HG02938 (cell line): Measurements from ENCODE around the gene ELMO1.
A peak's percentile ranks its signal among the peaks of the same experiment; 100 is the strongest.
"Not testable (repeated sequence)": the region's sequence is repeated elsewhere in the genome, so short reads cannot be mapped to it uniquely, and the experiment has no call there.

Experiments
- ATAC-seq: cut with Tn5 transposase; IDR thresholded peaks from one replicate; pipeline ENCODE4 v1.9.1; 2021; ENCODE audit warnings: mild to moderate bottlenecking, moderate library complexity; ENCODE audit not compliant: unreplicated experiment

Gene ELMO1

GRCh38 chr7:37151741-37152413 lies 296.8 kb downstream of the ELMO1 start:
- ATAC-seq = no peak

- ATAC-seq = no peak
Observed at GRCh38 chr7:37150856-37151255, 297.8 kb downstream of the ELMO1 start.

DNA sequence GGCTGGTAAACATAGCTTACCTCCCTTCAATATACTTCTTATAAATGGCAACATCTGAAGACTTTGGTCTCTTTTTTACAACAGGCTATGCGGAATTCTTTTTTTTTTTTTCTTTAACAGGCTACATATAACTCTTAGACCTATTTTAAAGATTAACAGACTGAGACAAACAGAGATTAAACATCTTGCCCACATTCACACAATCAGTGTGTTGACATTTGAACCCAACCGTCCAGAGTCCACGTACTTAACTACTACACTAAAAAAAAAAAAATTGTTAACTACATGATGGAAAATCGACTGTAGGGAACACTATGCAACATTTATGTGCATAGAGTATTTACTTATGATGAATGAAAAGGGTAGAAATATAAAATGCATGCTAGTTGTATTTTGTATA lies 298.5 kb downstream of the ELMO1 start:
- ATAC-seq = no peak

- ATAC-seq = no peak
Observed at GRCh38 chr7:37149773-37150124, 298.9 kb downstream of the ELMO1 start.

DNA sequence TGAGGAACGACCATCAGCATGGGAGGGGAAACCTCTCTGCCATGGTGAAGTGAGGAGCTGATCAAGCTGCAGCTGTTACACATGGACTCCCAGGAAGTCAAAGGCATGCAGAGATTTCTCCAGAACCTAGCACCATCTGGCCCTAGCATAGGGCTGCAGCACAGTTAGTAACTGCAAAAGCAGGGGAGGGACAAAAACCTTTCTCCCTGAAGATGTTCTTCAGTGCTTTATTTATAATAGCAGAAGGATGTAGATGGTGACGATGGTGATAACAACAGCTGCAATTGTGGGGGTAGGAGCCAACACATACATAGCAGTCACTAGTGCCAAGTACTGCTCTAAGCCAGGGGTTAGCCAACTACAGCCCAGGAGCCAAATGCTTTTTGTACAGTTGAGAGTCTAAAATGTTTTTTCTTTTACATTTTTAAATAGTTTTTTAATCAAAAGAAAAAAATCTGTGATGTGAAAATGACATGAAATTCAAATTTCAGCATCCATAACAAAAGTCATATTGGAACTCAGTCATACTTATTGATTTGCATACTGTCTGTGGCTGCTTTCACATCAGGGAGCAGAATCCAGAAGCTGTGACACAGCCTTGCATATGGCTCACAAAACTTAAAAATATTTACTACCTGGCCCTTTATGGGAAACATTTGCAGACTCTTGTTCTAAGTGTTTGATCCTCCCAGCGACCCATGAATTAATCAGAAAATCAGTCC lies 299.5 kb downstream of the ELMO1 start:
- peak; percentile 76 for ATAC-seq

DNA sequence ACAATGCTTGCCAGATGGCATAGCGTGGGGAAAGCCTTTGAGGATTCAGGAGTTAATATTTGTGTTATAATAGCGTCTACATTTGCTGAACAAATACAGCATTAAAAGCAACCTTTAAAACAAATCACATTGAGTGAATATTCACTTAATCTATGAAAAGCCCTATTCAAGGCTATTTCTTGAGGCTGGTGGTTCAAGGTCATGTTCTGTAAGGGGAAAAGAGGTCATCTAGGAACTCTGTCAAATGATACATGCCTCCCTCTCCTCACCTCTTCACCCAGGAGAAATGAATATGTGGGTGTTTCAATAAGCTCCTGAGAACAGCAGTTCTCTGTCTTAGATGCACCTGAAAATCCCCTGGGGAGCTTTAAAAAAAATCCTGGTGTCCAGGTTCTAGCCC lies 303.0 kb downstream of the ELMO1 start:
- ATAC-seq = no peak

DNA sequence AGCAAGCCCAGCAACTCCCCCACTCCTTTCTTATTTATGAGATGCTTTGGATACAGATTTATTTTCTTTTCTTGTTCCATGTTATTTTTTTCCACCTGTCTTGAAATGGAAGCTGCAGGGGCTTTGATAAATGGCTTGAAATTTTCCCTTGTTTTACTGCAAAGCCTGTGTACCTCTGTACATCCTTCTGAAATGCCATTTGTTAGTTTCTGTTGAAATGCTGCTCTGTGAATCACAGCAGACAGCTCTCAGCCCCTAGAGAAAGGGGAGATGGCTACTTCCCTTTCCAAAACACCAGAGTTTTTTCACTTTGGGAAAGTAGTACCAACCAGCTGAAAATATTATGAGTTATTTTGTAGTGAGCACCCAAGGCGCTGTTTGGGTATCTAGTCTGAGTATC lies 304.2 kb downstream of the ELMO1 start:
- ATAC-seq = no peak

DNA sequence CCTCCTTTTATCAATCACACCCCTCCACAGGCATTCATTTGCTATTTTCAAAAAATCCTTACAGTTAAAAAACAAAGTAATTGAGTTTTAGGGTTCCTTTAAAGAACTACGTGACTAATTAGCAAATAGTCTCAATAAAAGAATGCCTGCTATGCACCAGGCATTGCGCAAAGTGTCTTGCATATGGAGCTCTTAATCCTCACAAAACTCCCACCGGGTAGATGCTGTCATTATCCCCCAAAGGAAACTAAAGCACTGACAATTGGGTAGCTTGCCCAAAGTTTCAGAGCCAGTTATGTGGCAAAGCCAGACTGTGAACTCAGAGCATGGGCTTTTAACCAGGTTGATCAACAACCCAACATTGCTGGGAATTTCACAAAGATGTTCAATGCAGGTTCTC lies 305.7 kb downstream of the ELMO1 start:
- no peak for ATAC-seq

DNA sequence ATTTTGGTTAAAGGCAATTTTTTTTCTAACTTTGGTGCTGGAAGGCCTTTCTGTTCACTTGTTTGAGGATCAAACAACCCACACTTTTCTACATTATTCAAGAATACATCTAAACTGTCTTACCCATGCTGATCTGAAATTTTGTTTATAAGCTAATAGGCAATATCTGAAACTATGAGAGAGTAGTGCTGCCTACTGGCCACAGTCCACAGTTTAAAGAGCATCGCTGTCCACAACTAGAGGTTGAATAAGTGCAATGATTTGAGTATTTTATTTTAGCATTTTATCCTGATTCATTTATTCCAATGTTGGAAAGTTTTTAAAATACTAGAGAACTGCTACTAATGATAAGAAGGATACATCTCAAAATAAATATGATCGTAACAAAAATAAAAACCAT lies 306.9 kb downstream of the ELMO1 start:
- ATAC-seq = no peak

DNA sequence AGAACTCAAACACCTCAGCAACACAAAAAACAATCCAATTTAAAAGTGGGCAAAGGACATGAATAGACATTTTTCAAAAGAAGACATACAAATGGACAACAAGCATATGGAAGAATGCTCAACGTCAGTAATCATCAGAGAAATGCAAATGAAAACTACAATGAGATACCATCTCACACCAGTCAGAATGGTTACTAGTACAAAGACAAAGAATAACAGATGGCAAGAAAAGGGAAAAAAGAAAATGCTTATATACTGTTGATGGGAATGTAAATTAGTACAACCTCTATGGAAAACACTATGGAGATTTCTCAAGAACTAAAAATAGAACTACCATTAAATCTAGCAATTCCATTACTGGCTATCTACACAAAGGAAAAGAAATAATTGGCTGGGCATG lies 314.8 kb downstream of the ELMO1 start:
- not testable (repeated sequence) for ATAC-seq

DNA sequence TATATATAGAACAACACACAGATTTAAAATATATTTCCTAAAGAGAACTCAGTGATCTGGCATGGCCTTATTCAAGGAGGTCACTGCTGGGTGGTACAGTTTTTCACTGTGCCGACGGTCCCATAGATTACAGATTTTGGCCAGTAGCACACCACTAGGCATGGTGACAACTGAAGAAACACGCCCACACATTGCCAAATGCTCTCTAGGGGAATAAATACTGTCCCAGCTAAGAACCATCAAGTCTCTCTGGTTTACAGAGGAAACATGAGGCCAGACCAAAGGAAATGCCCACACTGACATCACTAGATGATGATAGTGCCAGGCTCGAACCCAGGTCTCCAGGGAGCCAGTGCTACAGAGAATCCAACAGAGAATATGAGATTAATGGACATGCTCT lies 316.8 kb downstream of the ELMO1 start:
- ATAC-seq = no peak

GRCh38 chr7:37129035-37129425 lies 319.6 kb downstream of the ELMO1 start:
- no peak for ATAC-seq

- no peak for ATAC-seq
Observed at GRCh38 chr7:37128327-37129034, 320.2 kb downstream of the ELMO1 start.

GRCh38 chr7:37119296-37119860 lies 329.3 kb downstream of the ELMO1 start:
- ATAC-seq = no peak

DNA sequence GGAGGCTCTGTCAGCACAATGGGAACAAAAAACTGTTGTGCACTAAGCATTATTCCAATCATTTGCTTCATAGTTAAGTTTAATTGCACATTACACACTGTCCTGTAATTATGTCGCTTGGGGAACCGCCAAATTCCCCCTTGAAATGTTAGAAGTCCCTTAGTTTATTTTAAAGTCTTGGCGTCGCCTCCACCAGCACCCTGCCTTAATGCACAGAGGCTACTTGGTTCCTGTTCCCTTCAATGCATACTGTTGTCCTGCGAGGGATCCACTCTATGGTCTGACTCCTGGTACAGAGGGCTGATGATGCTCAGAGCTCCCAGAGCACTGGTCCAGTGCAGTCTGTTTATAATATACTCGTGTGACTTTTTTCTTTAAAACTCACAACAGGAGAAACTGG lies 330.7 kb downstream of the ELMO1 start:
- no peak for ATAC-seq

DNA sequence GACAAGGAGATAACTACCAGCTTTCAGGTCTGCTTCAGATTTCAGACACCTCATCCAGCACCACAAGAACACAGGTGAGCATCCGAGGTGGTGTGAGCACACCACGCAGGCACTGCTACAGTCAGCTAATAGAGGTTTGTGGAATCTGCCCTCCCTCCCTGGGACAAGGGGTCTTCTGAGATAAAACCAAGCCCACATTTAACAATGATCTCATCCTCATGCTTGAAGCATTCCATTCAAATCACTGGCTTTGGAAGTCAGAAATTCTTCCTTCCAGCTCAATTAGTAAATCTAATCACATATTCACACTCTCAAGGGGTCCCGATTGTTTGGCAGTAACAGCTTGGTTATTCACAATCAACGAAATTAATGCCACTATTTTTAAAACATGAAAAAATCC lies 331.4 kb downstream of the ELMO1 start:
- ATAC-seq = no peak

DNA sequence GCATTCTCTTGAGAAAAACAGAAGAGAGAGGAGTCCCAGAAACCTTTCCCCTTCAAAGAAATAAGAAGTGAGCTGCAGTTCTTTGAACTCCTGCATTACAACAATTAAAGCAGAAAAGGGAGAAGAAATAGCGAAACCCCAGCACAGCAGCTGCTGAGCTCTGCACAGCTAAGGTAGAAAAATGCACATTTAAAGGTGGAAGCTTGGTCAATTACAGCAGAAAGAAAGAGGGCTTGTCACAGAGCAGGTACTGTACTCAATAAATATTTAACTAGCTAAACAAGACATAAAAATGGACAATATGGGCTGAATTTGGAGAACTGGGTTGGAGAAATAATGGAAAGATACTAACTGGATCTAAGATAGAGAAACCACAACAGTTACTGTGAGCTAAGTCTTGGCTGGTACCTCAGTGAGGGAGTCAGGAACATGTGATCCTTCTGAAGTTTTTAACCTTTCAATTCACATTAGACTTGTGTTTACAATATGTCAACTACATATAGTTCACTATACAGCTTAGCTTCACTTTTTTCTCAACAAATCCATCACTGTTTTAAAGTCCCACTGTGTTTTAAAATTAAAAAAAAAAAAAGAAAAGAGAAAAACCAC lies 332.5 kb downstream of the ELMO1 start:
- no peak for ATAC-seq

- no peak for ATAC-seq
Observed at GRCh38 chr7:37113661-37114355, 334.9 kb downstream of the ELMO1 start.

GRCh38 chr7:37112876-37113275 lies 335.8 kb downstream of the ELMO1 start:
- no peak for ATAC-seq

DNA sequence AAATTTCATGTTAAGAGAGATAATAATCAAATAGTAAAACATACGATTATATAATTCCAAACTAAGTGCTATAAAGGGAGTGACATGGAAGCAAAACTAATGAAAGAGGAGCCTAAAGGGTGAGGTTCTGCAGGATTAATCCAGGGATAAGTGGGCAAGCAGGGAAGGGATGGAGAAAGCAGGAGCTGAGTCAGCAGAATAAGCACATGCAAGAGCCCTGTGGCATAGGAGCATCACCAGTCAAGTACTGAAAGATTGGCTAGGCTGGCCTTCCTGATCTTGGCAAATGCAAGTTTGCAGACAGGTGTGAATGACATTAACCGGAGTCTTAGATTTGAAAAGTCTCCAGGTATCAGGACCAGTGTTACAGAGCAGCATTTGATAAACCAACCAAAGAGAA lies 336.4 kb downstream of the ELMO1 start:
- no peak for ATAC-seq

- ATAC-seq = no peak
Observed at GRCh38 chr7:37111459-37111858, 337.2 kb downstream of the ELMO1 start.
